ENCODE results near the gene APC.
A peak's percentile ranks its signal among the peaks of the same experiment; 100 is the strongest.

Gene APC

GRCh38 chr5:112697322-112697721 is 40.4 kb upstream of the APC start:
- Histone ChIP-seq H3K4me2 (ENCODE audit: low read length) (peak overlapping the region; percentile 43), H3K27ac (no peak overlapping the region), H3K4me1 (no peaks in the 10 kb centered on the region), H3K36me3 (ENCODE audit: control insufficient read depth, insufficient read depth, low read length) (no peaks in the 10 kb centered on the region), H3K4me3 (ENCODE audit: low read depth, low read length) (no peak overlapping the region), H3K27me3 (ENCODE audit: control insufficient read depth, insufficient read depth, low read length) (no peaks in the 10 kb centered on the region), H2AFZ (peak overlapping the region; percentile 68), H3K9me3 (ENCODE audit: control insufficient read depth, low read length) (no peaks in the 10 kb centered on the region), H3K9ac (no peak overlapping the region), H3K79me2 (no peaks in the 10 kb centered on the region)
- no peak for TF ChIP-seq CTCF (IDR thresholded peaks at IDR 0.05)

- no peaks in the 10 kb centered on the region for H3K36me3 ChIP-seq (ENCODE audit: control insufficient read depth, insufficient read depth, low read length)
- no peak overlapping the region for H3K4me2 ChIP-seq (ENCODE audit: low read length)
- H3K79me2 ChIP-seq, result no peaks in the 10 kb centered on the region
- H3K27me3 ChIP-seq (ENCODE audit: control insufficient read depth, insufficient read depth, low read length), result no peaks in the 10 kb centered on the region
- no peaks in the 10 kb centered on the region for H3K4me1 ChIP-seq
- no peak overlapping the region for H3K4me3 ChIP-seq (ENCODE audit: low read depth, low read length)
- H3K27ac ChIP-seq, result no peak overlapping the region
- H3K9me3 ChIP-seq (ENCODE audit: control insufficient read depth, low read length), result no peaks in the 10 kb centered on the region
- H3K9ac ChIP-seq, result no peak overlapping the region
- TF ChIP-seq CTCF (IDR thresholded peaks at IDR 0.05), result no peak
- H2AFZ ChIP-seq, result peak overlapping the region; percentile 68
Observed at GRCh38 chr5:112697833-112698232, 39.9 kb upstream of the APC start.

- no peaks in the 10 kb centered on the region for H3K27me3 ChIP-seq (ENCODE audit: control insufficient read depth, insufficient read depth, low read length)
- H3K4me3 ChIP-seq (ENCODE audit: low read depth, low read length), result no peak overlapping the region
- H3K79me2 ChIP-seq, result peaks cover 17% of the 10 kb centered on the region
- H2AFZ ChIP-seq, result no peak overlapping the region
- H3K36me3 ChIP-seq (ENCODE audit: control insufficient read depth, insufficient read depth, low read length), result no peaks in the 10 kb centered on the region
- no peak overlapping the region for H3K27ac ChIP-seq
- no peak for TF ChIP-seq CTCF (IDR thresholded peaks at IDR 0.05)
- no peaks in the 10 kb centered on the region for H3K9me3 ChIP-seq (ENCODE audit: control insufficient read depth, low read length)
- H3K4me1 ChIP-seq, result peaks cover 11% of the 10 kb centered on the region
- no peak overlapping the region for H3K4me2 ChIP-seq (ENCODE audit: low read length)
- no peak overlapping the region for H3K9ac ChIP-seq
Observed at GRCh38 chr5:112703866-112704820, 33.5 kb upstream of the APC start.

DNA sequence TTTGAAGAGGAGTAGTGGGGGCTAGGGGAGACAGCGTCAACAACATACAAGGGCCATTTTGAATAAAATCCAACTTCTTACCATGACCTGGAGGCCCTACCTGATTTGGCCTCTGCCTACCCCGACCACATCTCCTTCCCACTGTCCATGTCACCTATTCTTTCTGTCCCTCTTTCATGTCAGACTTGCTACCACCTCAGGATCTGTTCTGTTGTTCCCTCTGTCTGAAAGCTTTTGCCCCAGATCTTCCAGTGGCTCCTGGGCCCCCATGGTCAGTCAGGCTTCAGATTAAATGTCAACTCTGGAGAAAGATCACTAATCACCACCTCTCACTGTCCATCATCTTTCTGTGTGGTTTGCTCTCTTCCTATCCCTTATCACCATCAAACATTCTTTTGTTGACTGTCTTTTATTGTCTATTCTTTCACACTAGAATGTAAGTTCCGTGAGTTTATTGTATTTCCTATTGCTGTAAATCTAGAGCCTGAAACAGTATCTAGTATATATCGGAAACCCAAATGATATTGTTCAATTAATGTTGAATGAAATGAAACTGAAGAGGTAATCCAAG is 31.2 kb upstream of the APC start:
- Histone ChIP-seq H3K9me3 (ENCODE audit: control insufficient read depth, low read length) (no peaks in the 10 kb centered on the region), H3K9ac (no peak overlapping the region), H3K4me1 (peaks cover 11% of the 10 kb centered on the region), H3K36me3 (ENCODE audit: control insufficient read depth, insufficient read depth, low read length) (no peaks in the 10 kb centered on the region), H3K4me2 (ENCODE audit: low read length) (peak overlapping the region; percentile 88), H3K27me3 (ENCODE audit: control insufficient read depth, insufficient read depth, low read length) (no peaks in the 10 kb centered on the region), H2AFZ (peak overlapping the region; percentile 98), H3K27ac (no peak overlapping the region), H3K79me2 (peaks cover 41% of the 10 kb centered on the region), H3K4me3 (ENCODE audit: low read depth, low read length) (peak overlapping the region; percentile 88)
- no peak for TF ChIP-seq CTCF (IDR thresholded peaks at IDR 0.05)

All from parathyroid adenoma (tissue), 2 donors.